HEK293 (cell line): ENCODE data around the gene C20orf96.

Experiments used
- CTCF ChIA-PET: fragments of 350-600 bp; formaldehyde crosslinking; extraction: SDS; loops from one replicate; lab custom pipeline; 2021; ENCODE audit warnings: antibody characterized with exemption; lab: Yijun Ruan, JAX
- POLR2A ChIA-PET: fragments of 300-600 bp; formaldehyde crosslinking; extraction: SDS; loops from one replicate; lab custom pipeline; 2020; ENCODE audit warnings: antibody characterized with exemption, inconsistent platforms; lab: Yijun Ruan, JAX
- H3K27ac ChIP-seq: fragments of 200-500 bp; sonication (Bioruptor generic); 2 replicates; pipeline ENCODE4 v1.5.1; 2014; ENCODE audit warnings: low read depth, low read length, control low read depth, inconsistent platforms; ENCODE audit errors: extremely low read depth
- H3K36me3 ChIP-seq, 2 experiments: fragments of 200-500 bp in 1 of 2; sonication (Bioruptor generic) in 1 of 2; 1 replicate in 1 of 2; 2 replicates in 1 of 2; pipeline ENCODE4 v1.5.1; 2014 to 2017; ENCODE audit warnings: inconsistent platforms in 2 of 2, low read length in 2 of 2; ENCODE audit not compliant: control insufficient read depth in 2 of 2, insufficient read depth in 1 of 2
- H3K4me1 ChIP-seq: fragments of 200-500 bp; sonication (Bioruptor generic); 2 replicates; pipeline ENCODE4 v1.5.1; 2014; ENCODE audit warnings: mild to moderate bottlenecking, low read length, inconsistent platforms; ENCODE audit not compliant: control insufficient read depth, insufficient read depth
- H3K4me3 ChIP-seq: 2 replicates; pipeline ENCODE4 v1.5.1; 2011; ENCODE audit warnings: low read depth, mild to moderate bottlenecking, control low read depth, low read length, moderate library complexity
- H3K9me3 ChIP-seq: fragments of 200-500 bp; sonication (Bioruptor generic); 2 replicates; pipeline ENCODE4 v1.5.1; 2014; ENCODE audit warnings: low read depth, low read length, inconsistent platforms; ENCODE audit not compliant: control insufficient read depth, insufficient read depth
- BCL11B ChIP-seq: fragments of 450-650 bp; formaldehyde crosslinking; IDR thresholded peaks from 2 replicates; pipeline ENCODE4 v1.5.1; 2016; ENCODE audit warnings: low read depth, missing biosample characterization, missing genetic modification characterization
- KLF8 ChIP-seq: fragments of 450-650 bp; formaldehyde crosslinking; IDR thresholded peaks from 2 replicates; pipeline ENCODE4 v1.5.1; 2016; ENCODE audit warnings: missing biosample characterization, missing genetic modification characterization
- MYNN ChIP-seq: fragments of 450-650 bp; formaldehyde crosslinking; IDR thresholded peaks from 2 replicates; pipeline ENCODE4 v1.5.1; 2016; ENCODE audit warnings: missing biosample characterization, missing genetic modification characterization, borderline replicate concordance
- MZF1 ChIP-seq: fragments of 450-650 bp; formaldehyde crosslinking; IDR thresholded peaks from 2 replicates; pipeline ENCODE4 v1.5.1; 2017; ENCODE audit warnings: missing biosample characterization, missing genetic modification characterization, borderline replicate concordance
- PATZ1 ChIP-seq: fragments of 450-650 bp; formaldehyde crosslinking; IDR thresholded peaks from 2 replicates; pipeline ENCODE4 v1.5.1; 2016; ENCODE audit warnings: missing biosample characterization, missing genetic modification characterization
- TSHZ1 ChIP-seq: fragments of 450-650 bp; formaldehyde crosslinking; IDR thresholded peaks from 2 replicates; pipeline ENCODE4 v1.5.1; 2016; ENCODE audit warnings: missing biosample characterization, missing genetic modification characterization, borderline replicate concordance
- ZBTB20 ChIP-seq: fragments of 450-650 bp; formaldehyde crosslinking; IDR thresholded peaks from 2 replicates; pipeline ENCODE4 v1.5.1; 2016; ENCODE audit warnings: missing biosample characterization, missing genetic modification characterization
- ZBTB8A ChIP-seq: fragments of 450-650 bp; formaldehyde crosslinking; IDR thresholded peaks from 2 replicates; pipeline ENCODE4 v1.5.1; 2016; ENCODE audit warnings: missing biosample characterization, missing genetic modification characterization
- ZIC2 ChIP-seq: fragments of 450-650 bp; formaldehyde crosslinking; IDR thresholded peaks from 2 replicates; pipeline ENCODE4 v1.5.1; 2016; ENCODE audit warnings: missing biosample characterization, missing genetic modification characterization
- ZNF169 ChIP-seq: fragments of 450-650 bp; formaldehyde crosslinking; IDR thresholded peaks from 2 replicates; pipeline ENCODE4 v1.5.1; 2016; ENCODE audit warnings: missing biosample characterization, missing genetic modification characterization
- ZNF341 ChIP-seq: fragments of 450-650 bp; formaldehyde crosslinking; IDR thresholded peaks from 2 replicates; pipeline ENCODE4; 2016; ENCODE audit warnings: low read depth, missing biosample characterization, missing genetic modification characterization
- ZNF404 ChIP-seq: fragments of 450-650 bp; formaldehyde crosslinking; IDR thresholded peaks from 2 replicates; pipeline ENCODE4 v1.5.1; 2017; ENCODE audit warnings: missing biosample characterization, missing genetic modification characterization
- ZNF785 ChIP-seq: fragments of 450-650 bp; formaldehyde crosslinking; IDR thresholded peaks from 2 replicates; pipeline ENCODE4 v1.5.1; 2016; ENCODE audit warnings: missing biosample characterization, missing genetic modification characterization
- ZNF791 ChIP-seq: fragments of 450-650 bp; formaldehyde crosslinking; IDR thresholded peaks from 2 replicates; pipeline ENCODE4 v1.5.1; 2016; ENCODE audit warnings: missing biosample characterization, missing genetic modification characterization
- ZXDB ChIP-seq: fragments of 450-650 bp; formaldehyde crosslinking; IDR thresholded peaks from 2 replicates; pipeline ENCODE4 v1.5.1; 2016; ENCODE audit warnings: missing biosample characterization, missing genetic modification characterization
- TF ChIP-seq, protein P1 (sequence below): fragments of 450-650 bp; formaldehyde crosslinking; IDR thresholded peaks from 2 replicates; pipeline ENCODE4 v1.5.1; 2016; ENCODE audit warnings: missing biosample characterization, missing genetic modification characterization
- TF ChIP-seq, protein P2 (sequence below): fragments of 450-650 bp; formaldehyde crosslinking; IDR thresholded peaks from 2 replicates; pipeline ENCODE4 v1.5.1; 2017; ENCODE audit warnings: missing biosample characterization, missing genetic modification characterization

C20orf96 gene

DNA sequence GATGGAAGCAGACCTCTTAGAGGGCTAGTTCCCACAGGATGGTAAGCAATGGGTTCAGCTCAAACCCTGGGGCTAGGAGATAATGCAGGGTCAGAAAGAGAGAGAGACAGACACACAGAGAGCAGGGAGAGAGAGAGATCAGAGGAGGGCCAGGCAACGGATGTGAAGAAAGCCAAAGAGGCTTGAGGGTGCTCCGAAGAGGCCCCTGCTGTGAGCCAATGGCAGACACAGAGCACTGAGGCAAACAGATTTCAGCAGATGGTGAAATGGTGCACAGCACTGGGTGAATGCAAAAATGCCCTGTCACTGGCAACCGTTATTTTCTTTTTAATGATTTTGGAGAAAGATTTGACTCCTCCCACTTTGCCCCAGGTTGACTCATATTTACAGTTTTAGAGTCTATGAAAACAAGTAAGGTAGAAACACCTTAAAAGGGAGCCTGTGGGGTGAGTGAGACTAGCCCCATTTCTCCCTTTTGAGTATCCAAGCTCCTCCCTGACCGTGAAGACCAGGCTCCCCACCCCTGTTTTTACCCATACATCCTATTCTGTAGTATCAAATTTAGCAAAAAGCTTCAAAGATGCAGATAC, 32.2 kb downstream of the C20orf96 start:
- no peaks in the 10 kb centered on the region for H3K36me3 ChIP-seq
- TF ChIP-seq, protein P1, sequence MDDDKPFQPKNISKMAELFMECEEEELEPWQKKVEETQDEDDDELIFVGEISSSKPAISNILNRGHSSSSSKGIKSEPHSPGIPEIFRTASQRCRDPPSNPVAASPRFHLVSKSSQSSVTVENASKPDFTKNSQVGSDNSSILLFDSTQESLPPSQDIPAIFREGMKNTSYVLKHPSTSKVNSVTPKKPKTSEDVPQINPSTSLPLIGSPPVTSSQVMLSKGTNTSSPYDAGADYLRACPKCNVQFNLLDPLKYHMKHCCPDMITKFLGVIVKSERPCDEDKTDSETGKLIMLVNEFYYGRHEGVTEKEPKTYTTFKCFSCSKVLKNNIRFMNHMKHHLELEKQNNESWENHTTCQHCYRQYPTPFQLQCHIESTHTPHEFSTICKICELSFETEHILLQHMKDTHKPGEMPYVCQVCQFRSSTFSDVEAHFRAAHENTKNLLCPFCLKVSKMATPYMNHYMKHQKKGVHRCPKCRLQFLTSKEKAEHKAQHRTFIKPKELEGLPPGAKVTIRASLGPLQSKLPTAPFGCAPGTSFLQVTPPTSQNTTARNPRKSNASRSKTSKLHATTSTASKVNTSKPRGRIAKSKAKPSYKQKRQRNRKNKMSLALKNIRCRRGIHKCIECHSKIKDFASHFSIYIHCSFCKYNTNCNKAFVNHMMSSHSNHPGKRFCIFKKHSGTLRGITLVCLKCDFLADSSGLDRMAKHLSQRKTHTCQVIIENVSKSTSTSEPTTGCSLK (tag by site-specific recombination), result no peak
- TF ChIP-seq ZNF791 (tag by site-specific recombination), result no peak
- no peak for TF ChIP-seq MZF1 (tag by site-specific recombination)
- no peak for TF ChIP-seq ZNF785 (tag by site-specific recombination)
- TF ChIP-seq ZNF341 (tag by site-specific recombination), result no peak
- no peak for TF ChIP-seq TSHZ1 (tag by site-specific recombination)
- TF ChIP-seq, protein P2, sequence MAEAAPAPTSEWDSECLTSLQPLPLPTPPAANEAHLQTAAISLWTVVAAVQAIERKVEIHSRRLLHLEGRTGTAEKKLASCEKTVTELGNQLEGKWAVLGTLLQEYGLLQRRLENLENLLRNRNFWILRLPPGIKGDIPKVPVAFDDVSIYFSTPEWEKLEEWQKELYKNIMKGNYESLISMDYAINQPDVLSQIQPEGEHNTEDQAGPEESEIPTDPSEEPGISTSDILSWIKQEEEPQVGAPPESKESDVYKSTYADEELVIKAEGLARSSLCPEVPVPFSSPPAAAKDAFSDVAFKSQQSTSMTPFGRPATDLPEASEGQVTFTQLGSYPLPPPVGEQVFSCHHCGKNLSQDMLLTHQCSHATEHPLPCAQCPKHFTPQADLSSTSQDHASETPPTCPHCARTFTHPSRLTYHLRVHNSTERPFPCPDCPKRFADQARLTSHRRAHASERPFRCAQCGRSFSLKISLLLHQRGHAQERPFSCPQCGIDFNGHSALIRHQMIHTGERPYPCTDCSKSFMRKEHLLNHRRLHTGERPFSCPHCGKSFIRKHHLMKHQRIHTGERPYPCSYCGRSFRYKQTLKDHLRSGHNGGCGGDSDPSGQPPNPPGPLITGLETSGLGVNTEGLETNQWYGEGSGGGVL, result no peak
- TF ChIP-seq KLF8 (tag by site-specific recombination), result no peak
- TF ChIP-seq ZXDB (tag by site-specific recombination), result no peak
- no peak for TF ChIP-seq ZNF404
- no peak for TF ChIP-seq ZNF169 (tag by site-specific recombination)
- no peak for TF ChIP-seq ZBTB20 (tag by site-specific recombination)
- no peak for TF ChIP-seq PATZ1 (tag by site-specific recombination)
- no peak for TF ChIP-seq MYNN (tag by site-specific recombination)
- TF ChIP-seq ZIC2, result no peak
- TF ChIP-seq ZBTB8A (tag by site-specific recombination), result no peak
- no peak for TF ChIP-seq BCL11B
- TF ChIP-seq, all 188 proteins: peak for 0
- H3K9me3 ChIP-seq, result no peaks in the 10 kb centered on the region
- no peaks in the 10 kb centered on the region for H3K4me1 ChIP-seq
- ChIA-PET POLR2A (no interaction called here), CTCF (interaction anchor here (1.1 to 3.2 kb wide), 4 partner anchors 8 to 72 kb away, joined by 3 to 23 read pairs (median 4); no protein-coding TSS in a partner anchor)
- H3K27ac ChIP-seq, result no peak overlapping the region
- H3K4me3 ChIP-seq, result no peak overlapping the region
